Endothelial cell of umbilical vein (primary cell): Measurements from ENCODE around the gene ERVK3-1. TPM values are rescaled to one million over a fixed set of nuclear protein-coding genes. Genes with fewer than 3 reads are reported as not detected.

Experiments used
- BruUV-seq: library from RNA; stranded (reverse); fragments of 400-500 nt; replicated peaks from 2 replicates; lab custom pipeline; 2021; lab: Mats Ljungman, UMichigan
- CTCF ChIA-PET: fragments of 300-600, 350-600 bp; sonication (Branson Sonifier 250); formaldehyde crosslinking; loops from one replicate; lab custom pipeline; 2021; ENCODE audit warnings: antibody characterized with exemption, inconsistent platforms; lab: Charles Lee
- POLR2A ChIA-PET: fragments of 300-600, 350-600 bp; sonication (Branson Sonifier 250); formaldehyde crosslinking; loops from one replicate; lab custom pipeline; 2021; ENCODE audit warnings: antibody characterized with exemption, inconsistent platforms; lab: Charles Lee
- DNase-seq: peaks from one replicate; pipeline ENCODE4 v3.0.0-alpha.2; 2011; ENCODE audit warnings: low read depth, low spot score
- FAIRE-seq: peaks from 2 replicates; lab custom pipeline; 2011; peaks lifted over from hg19 to GRCh38; lab: Jason Lieb, UNC
- H2AFZ ChIP-seq: 2 replicates; pipeline ENCODE4 v1.6.0; 2012; ENCODE audit warnings: low read depth, low read length, control low read depth, inconsistent platforms
- H3K27ac ChIP-seq: 2 replicates; pipeline ENCODE4 v1.5.1; 2011; ENCODE audit warnings: low read depth, mild to moderate bottlenecking, control low read depth, low read length, moderate library complexity; ENCODE audit not compliant: insufficient read depth
- H3K27me3 ChIP-seq, 2 experiments: 2 replicates each; pipeline versions ENCODE4 v1.6.0 to v1.6.1; 2011; ENCODE audit warnings: low read length in 2 of 2, mixed read lengths in 1 of 2; ENCODE audit not compliant: control insufficient read depth in 2 of 2, insufficient read depth in 2 of 2
- H3K36me3 ChIP-seq, 2 experiments: 2 replicates in 1 of 2; 3 replicates in 1 of 2; pipeline ENCODE4 v1.5.1; 2011; ENCODE audit warnings: low read length in 2 of 2, mild to moderate bottlenecking in 1 of 2, moderate library complexity in 1 of 2; ENCODE audit not compliant: control insufficient read depth in 2 of 2, insufficient read depth in 2 of 2; ENCODE audit errors: extremely low read depth in 1 of 2
- H3K4me1 ChIP-seq: 3 replicates; pipeline ENCODE4 v1.5.1; 2011; ENCODE audit warnings: mild to moderate bottlenecking, low read length; ENCODE audit not compliant: control insufficient read depth, insufficient read depth; ENCODE audit errors: extremely low read depth
- H3K4me2 ChIP-seq: 2 replicates; pipeline ENCODE4 v1.6.1; 2011; ENCODE audit warnings: low read length, control low read depth, mixed read lengths; ENCODE audit not compliant: insufficient read depth
- H3K4me3 ChIP-seq, 3 experiments: fragments of 200-600 bp in 1 of 3; sonication (generic), shearing (Covaris generic) in 1 of 3; replicated peaks in 1 of 3; 2 replicates each; pipeline ENCODE4 v1.5.1; 2011 to 2016; ENCODE audit warnings: control low read depth in 3 of 3, low read length in 3 of 3, mild to moderate bottlenecking in 2 of 3, inconsistent platforms in 1 of 3, low read depth in 1 of 3, moderate library complexity in 1 of 3; ENCODE audit not compliant: insufficient read depth in 1 of 3
- H3K79me2 ChIP-seq: 2 replicates; pipeline ENCODE4 v1.6.0; 2012; ENCODE audit warnings: low read length, inconsistent platforms; ENCODE audit not compliant: control insufficient read depth, insufficient read depth
- H3K9ac ChIP-seq: replicated peaks from 2 replicates; pipeline ENCODE3; 2011; ENCODE audit warnings: low read length, control low read depth; ENCODE audit not compliant: insufficient read depth; ENCODE audit errors: extremely low read depth
- H3K9me1 ChIP-seq: replicated peaks from 3 replicates; pipeline ENCODE4 v1.6.0; 2011; ENCODE audit warnings: mild to moderate bottlenecking, low read length; ENCODE audit not compliant: control insufficient read depth, insufficient read depth; ENCODE audit errors: extremely low read depth
- H3K9me3 ChIP-seq: replicated peaks from 2 replicates; pipeline ENCODE4 v1.5.1; 2012; ENCODE audit warnings: low read length, inconsistent platforms; ENCODE audit not compliant: control insufficient read depth, insufficient read depth
- H4K20me1 ChIP-seq: replicated peaks from 2 replicates; pipeline ENCODE3; 2011; ENCODE audit warnings: mild to moderate bottlenecking, low read length; ENCODE audit not compliant: control insufficient read depth, insufficient read depth; ENCODE audit errors: extremely low read depth
- EZH2 ChIP-seq: IDR thresholded peaks from 2 replicates; pipeline ENCODE4 v1.6.1; 2012; ENCODE audit warnings: borderline replicate concordance, low read depth, mild to moderate bottlenecking, moderate library complexity, low read length, inconsistent platforms; ENCODE audit not compliant: severe bottlenecking
- FOS ChIP-seq: IDR thresholded peaks from 2 replicates; pipeline ENCODE4 v1.6.1; 2011; ENCODE audit warnings: mild to moderate bottlenecking, low read length, moderate library complexity, borderline replicate concordance; ENCODE audit not compliant: insufficient read depth
- GATA2 ChIP-seq: IDR thresholded peaks from 2 replicates; pipeline ENCODE4 v1.7.0; 2011; ENCODE audit warnings: low read depth, mild to moderate bottlenecking, moderate library complexity, mixed read lengths, low read length; ENCODE audit not compliant: insufficient read length, insufficient read depth
- JUN ChIP-seq: IDR thresholded peaks from 2 replicates; pipeline ENCODE4 v1.6.1; 2011; ENCODE audit warnings: borderline replicate concordance, low read depth; ENCODE audit not compliant: insufficient read length, insufficient read depth
- MAX ChIP-seq: IDR thresholded peaks from 2 replicates; pipeline ENCODE4 v1.6.1; 2011; ENCODE audit not compliant: insufficient read depth, insufficient read length
- MYC ChIP-seq: IDR thresholded peaks from one replicate; pipeline ENCODE4 v1.6.1; 2011; ENCODE audit warnings: mild to moderate bottlenecking, low read depth, low read length
- POLR2A ChIP-seq: IDR thresholded peaks from 2 replicates; pipeline ENCODE4 v1.6.1; 2012; ENCODE audit warnings: low read depth, mild to moderate bottlenecking, control low read depth, low read length
- POLR2AphosphoS5 ChIP-seq: IDR thresholded peaks from 2 replicates; pipeline ENCODE4 v1.6.1; 2012; ENCODE audit warnings: low read depth, mild to moderate bottlenecking, control low read depth, low read length, moderate library complexity; ENCODE audit not compliant: insufficient read depth
- dilution Hi-C: fragments of 300-500 bp; cut with MboI; formaldehyde crosslinking; loops from one replicate; pipeline ENCODE4 v1.15.0; 2019; ENCODE audit warnings: low sequenced_read_pairs; ENCODE audit not compliant: extremely low pct_ligation_motif_present
- intact Hi-C: fragments of 100-400 bp; cut with micrococcal nuclease; formaldehyde crosslinking; loops from one replicate; pipeline ENCODE4 v1.10.0; 2022
- polyA plus RNA-seq, 4 experiments: library from polyadenylated mRNA; depleted of rRNA in 3 of 4; stranded (reverse) in 3 of 4; unstranded in 1 of 4; fragments of >200 nt; gene quantifications; 2 replicates each; pipeline versions ENCODE4 v1.2.1 to v1.2.3, GENCODE V29; 2011 to 2012; ENCODE audit warnings: missing spikeins in 1 of 4
- total RNA-seq: library from RNA; stranded (reverse); gene quantifications from 2 replicates; pipeline ENCODE4 v1.2.3, GENCODE V29; 2021
- TF ChIP-seq, protein P1 (sequence below), 2 donors: IDR thresholded peaks; 1 replicate in 1 of 2; 2 replicates in 1 of 2; pipeline ENCODE4 v1.5.1; 2011; ENCODE audit warnings: low read length in 2 of 2, mild to moderate bottlenecking in 2 of 2, moderate library complexity in 2 of 2, control low read depth in 1 of 2, inconsistent platforms in 1 of 2, low read depth in 1 of 2; ENCODE audit not compliant: insufficient read depth in 1 of 2; ENCODE audit errors: extremely low read depth in 1 of 2

ERVK3-1 gene
- total and polyA plus RNA-seq, 2 donors (not counting 3 experiments of a cell fraction or from before 2014, with no cell fraction given), result 25.8 to 29.3 TPM

- POLR2A ChIA-PET, result no interaction called here
- dilution Hi-C loops, result no loop called here
- H4K20me1 ChIP-seq, result no peaks in the 10 kb centered on the region
These were observed 33.2 kb downstream of the ERVK3-1 start for GRCh38 chr19:58338336-58338735.

More at GRCh38 chr19:58338336-58338735, 33.2 kb downstream of the ERVK3-1 start:
- CTCF ChIA-PET, result no interaction called here
- Histone ChIP-seq H3K9ac (no peak overlapping the region), H3K27me3 (no peaks in the 10 kb centered on the region), H3K27ac (no peak overlapping the region), H3K36me3 (peaks cover 0 to 22% of the 10 kb centered on the region in 2 experiments), H3K4me3 (no peak overlapping the region), H3K4me2 (no peak overlapping the region), H2AFZ (no peak overlapping the region), H3K79me2 (no peaks in the 10 kb centered on the region), H3K9me3 (peaks cover 2% of the 10 kb centered on the region), H3K9me1 (no peaks in the 10 kb centered on the region), H3K4me1 (no peaks in the 10 kb centered on the region)
- no TSS peak for BruUV-seq
- DNase-seq, result no peak
- intact Hi-C loops, result no loop called here
- no peak for TF ChIP-seq FOS
- TF ChIP-seq GATA2, result no peak
- no peak for TF ChIP-seq MYC
- TF ChIP-seq MAX, result no peak
- no peak for TF ChIP-seq POLR2A
- TF ChIP-seq, protein P1, sequence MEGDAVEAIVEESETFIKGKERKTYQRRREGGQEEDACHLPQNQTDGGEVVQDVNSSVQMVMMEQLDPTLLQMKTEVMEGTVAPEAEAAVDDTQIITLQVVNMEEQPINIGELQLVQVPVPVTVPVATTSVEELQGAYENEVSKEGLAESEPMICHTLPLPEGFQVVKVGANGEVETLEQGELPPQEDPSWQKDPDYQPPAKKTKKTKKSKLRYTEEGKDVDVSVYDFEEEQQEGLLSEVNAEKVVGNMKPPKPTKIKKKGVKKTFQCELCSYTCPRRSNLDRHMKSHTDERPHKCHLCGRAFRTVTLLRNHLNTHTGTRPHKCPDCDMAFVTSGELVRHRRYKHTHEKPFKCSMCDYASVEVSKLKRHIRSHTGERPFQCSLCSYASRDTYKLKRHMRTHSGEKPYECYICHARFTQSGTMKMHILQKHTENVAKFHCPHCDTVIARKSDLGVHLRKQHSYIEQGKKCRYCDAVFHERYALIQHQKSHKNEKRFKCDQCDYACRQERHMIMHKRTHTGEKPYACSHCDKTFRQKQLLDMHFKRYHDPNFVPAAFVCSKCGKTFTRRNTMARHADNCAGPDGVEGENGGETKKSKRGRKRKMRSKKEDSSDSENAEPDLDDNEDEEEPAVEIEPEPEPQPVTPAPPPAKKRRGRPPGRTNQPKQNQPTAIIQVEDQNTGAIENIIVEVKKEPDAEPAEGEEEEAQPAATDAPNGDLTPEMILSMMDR (IDR thresholded peaks at IDR 0.05; ENCODE audit: extremely low read depth in 1 of 2, insufficient read depth in 1 of 2, low read depth in 1 of 2, low read length in 2 of 2), result no peak
- TF ChIP-seq EZH2, result no peak
- no peak for TF ChIP-seq JUN
- no peak for TF ChIP-seq POLR2AphosphoS5
- no peak for FAIRE-seq
